Esophagus muscularis mucosa (tissue), 3 donors: ENCODE results near the gene LCN9.

Experiments
- EP300 ChIP-seq: sonication (generic); formaldehyde crosslinking; IDR thresholded peaks from one replicate; pipeline ENCODE4 v1.6.1; 2017; ENCODE audit warnings: antibody characterized with exemption
- POLR2AphosphoS5 ChIP-seq, 2 donors: sonication (generic); formaldehyde crosslinking; IDR thresholded peaks; one replicate each; pipeline ENCODE4 v1.6.1; 2017; ENCODE audit warnings: antibody characterized with exemption in 2 of 2

- TF ChIP-seq POLR2AphosphoS5 (IDR thresholded peaks at IDR 0.05) (no peak), EP300 (no peak)
These were observed 2.7 kb downstream of the LCN9 start for GRCh38 chr9:135665795-135666189.
